B cell (primary cell): ENCODE data around the gene TDRKH. TPM values are rescaled to one million over a fixed set of nuclear protein-coding genes. Genes with fewer than 3 reads are reported as not detected.

Experiments
- ATAC-seq: fragments of 200-7000 bp; cut with Tn5 transposase; one replicate; pipeline ENCODE4 v1.10.0; 2021; ENCODE audit warnings: low read depth, mild to moderate bottlenecking, moderate number of reproducible peaks, moderate library complexity
- CTCF ChIA-PET: fragments of 350-600 bp; sonication (Branson Sonifier 250); formaldehyde crosslinking; loops from one replicate; lab custom pipeline; 2021; ENCODE audit warnings: antibody characterized with exemption, inconsistent platforms; lab: Charles Lee
- POLR2A ChIA-PET: fragments of 350-600 bp; sonication (Branson Sonifier 250); formaldehyde crosslinking; loops from one replicate; lab custom pipeline; 2021; ENCODE audit warnings: antibody characterized with exemption; lab: Charles Lee
- DNase-seq: peaks from one replicate; pipeline ENCODE4 v3.0.0; 2013
- H2AFZ ChIP-seq: 2 replicates; pipeline ENCODE4 v1.6.1; 2012; ENCODE audit warnings: mild to moderate bottlenecking, low read depth, low read length; ENCODE audit not compliant: insufficient read depth, poor library complexity, severe bottlenecking
- H3K27ac ChIP-seq, 2 donors: 1 replicate in 1 of 2; 2 replicates in 1 of 2; pipeline ENCODE4 v1.5.1; 2012 to 2013; ENCODE audit warnings: low read length in 2 of 2, mild to moderate bottlenecking in 2 of 2, moderate library complexity in 1 of 2
- H3K27me3 ChIP-seq, 4 experiments: fragments of 200-600 bp in 1 of 4; sonication (generic) in 1 of 4; replicated peaks in 1 of 4; 1 replicate in 2 of 4; 2 replicates in 2 of 4; pipeline versions ENCODE4 v1.6.1 to v1.7.0; 2013 to 2016; ENCODE audit warnings: low read length in 3 of 4, mild to moderate bottlenecking in 2 of 4, mixed read lengths in 1 of 4, moderate library complexity in 1 of 4; ENCODE audit not compliant: insufficient read depth in 4 of 4, control insufficient read depth in 3 of 4; ENCODE audit errors: control extremely low read depth in 1 of 4
- H3K36me3 ChIP-seq, 2 experiments: replicated peaks in 1 of 2; 1 replicate in 1 of 2; 2 replicates in 1 of 2; pipeline versions ENCODE4 v1.6.1 to v1.7.1; 2013; ENCODE audit warnings: low read length in 1 of 2; ENCODE audit not compliant: insufficient read depth in 2 of 2, control insufficient read depth in 1 of 2; ENCODE audit errors: control extremely low read depth in 1 of 2, extremely low read depth in 1 of 2
- H3K4me1 ChIP-seq, 2 donors: fragments of 200-600 bp in 1 of 2; sonication (generic) in 1 of 2; 1 replicate in 1 of 2; 2 replicates in 1 of 2; pipeline versions ENCODE4 v1.5.1 to v1.6.1; 2013 to 2017; ENCODE audit warnings: low read length in 2 of 2; ENCODE audit not compliant: control insufficient read depth in 2 of 2, insufficient read depth in 2 of 2
- H3K4me2 ChIP-seq: replicated peaks from 2 replicates; pipeline ENCODE3; 2012; ENCODE audit warnings: mild to moderate bottlenecking, low read depth, low read length; ENCODE audit not compliant: poor library complexity, severe bottlenecking
- H3K4me3 ChIP-seq, 5 experiments: fragments of 200-600 bp in 1 of 5; sonication (generic) in 1 of 5; 1 replicate in 3 of 5; 2 replicates in 2 of 5; pipeline versions ENCODE4 v1.5.1 to v1.7.0; 2011 to 2016; ENCODE audit warnings: low read length in 4 of 5, mild to moderate bottlenecking in 4 of 5, low read depth in 2 of 5, control low read depth in 1 of 5, moderate library complexity in 1 of 5; ENCODE audit not compliant: insufficient read depth in 1 of 5; ENCODE audit errors: control extremely low read depth in 1 of 5, extremely low read depth in 1 of 5
- H3K79me2 ChIP-seq: fragments of 200-600 bp; sonication (generic); one replicate; pipeline ENCODE4 v1.6.0; 2016; ENCODE audit warnings: low read length; ENCODE audit not compliant: control insufficient read depth, insufficient read depth
- H3K9ac ChIP-seq: fragments of 200-600 bp; sonication (generic); 2 replicates; pipeline ENCODE4 v1.6.1; 2017; ENCODE audit warnings: mild to moderate bottlenecking, low read length, moderate library complexity
- H3K9me3 ChIP-seq, 3 donors: one replicate each; pipeline versions ENCODE4 v1.6.1 to v1.7.1; 2013; ENCODE audit warnings: low read length in 2 of 3; ENCODE audit not compliant: control insufficient read depth in 2 of 3, insufficient read depth in 1 of 3; ENCODE audit errors: control extremely low read depth in 1 of 3
- H4K20me1 ChIP-seq: 2 replicates; pipeline ENCODE4 v1.6.0; 2012; ENCODE audit warnings: mild to moderate bottlenecking, low read length; ENCODE audit not compliant: insufficient read depth, control insufficient read depth, poor library complexity, severe bottlenecking
- H3K27ac Mint-ChIP-seq: one replicate; pipeline ENCODE4 v1.8.0; 2021; ENCODE audit warnings: mixed read lengths
- H3K27me3 Mint-ChIP-seq: one replicate; pipeline ENCODE4 v1.8.0; 2021; ENCODE audit warnings: mixed read lengths
- H3K4me1 Mint-ChIP-seq: one replicate; pipeline ENCODE4 v1.8.0; 2021; ENCODE audit warnings: mixed read lengths
- H3K4me3 Mint-ChIP-seq: one replicate; pipeline ENCODE4 v1.8.0; 2021; ENCODE audit warnings: mixed read lengths
- H3K9me3 Mint-ChIP-seq: one replicate; pipeline ENCODE4 v1.8.0; 2022; ENCODE audit warnings: mixed read lengths; ENCODE audit not compliant: insufficient read depth
- EZH2 ChIP-seq: IDR thresholded peaks from 2 replicates; pipeline ENCODE4 v1.6.1; 2012; ENCODE audit warnings: borderline replicate concordance, low read depth, mild to moderate bottlenecking, moderate library complexity, low read length; ENCODE audit not compliant: insufficient read depth, poor library complexity, severe bottlenecking
- WGBS: methylation state at CpG from one replicate; pipeline ENCODE4 v1.1.5; 2013; ENCODE audit warnings: missing lambda C conversion rate; ENCODE audit not compliant: insufficient coverage; 5-methylcytosine and 5-hydroxymethylcytosine counted together
- intact Hi-C: fragments of 100-400 bp; cut with micrococcal nuclease; formaldehyde crosslinking; loops from one replicate; pipeline ENCODE4 v1.10.0; 2022
- polyA plus RNA-seq: library from polyadenylated mRNA; depleted of rRNA; stranded (reverse); fragments of >200 nt; gene quantifications from 2 replicates; pipeline ENCODE4 v1.2.3, GENCODE V29; 2012
- total RNA-seq, 2 donors: library from RNA; stranded (reverse); fragments of 120-200 nt in 1 of 2; gene quantifications; 1 replicate in 1 of 2; 2 replicates in 1 of 2; pipeline versions ENCODE4 v1.2.3 to v1.2.4, GENCODE V29; 2013 to 2022
- TF ChIP-seq, protein P1 (sequence below): fragments of 200-600 bp; IDR thresholded peaks from one replicate; pipeline ENCODE4 v1.8.0; 2022; ENCODE audit warnings: antibody characterized with exemption, mild to moderate bottlenecking

TDRKH gene
- total and polyA plus RNA-seq, 2 donors (not counting 1 experiment from before 2014, with no cell fraction given), result 2.0 to 13.3 TPM

DNA sequence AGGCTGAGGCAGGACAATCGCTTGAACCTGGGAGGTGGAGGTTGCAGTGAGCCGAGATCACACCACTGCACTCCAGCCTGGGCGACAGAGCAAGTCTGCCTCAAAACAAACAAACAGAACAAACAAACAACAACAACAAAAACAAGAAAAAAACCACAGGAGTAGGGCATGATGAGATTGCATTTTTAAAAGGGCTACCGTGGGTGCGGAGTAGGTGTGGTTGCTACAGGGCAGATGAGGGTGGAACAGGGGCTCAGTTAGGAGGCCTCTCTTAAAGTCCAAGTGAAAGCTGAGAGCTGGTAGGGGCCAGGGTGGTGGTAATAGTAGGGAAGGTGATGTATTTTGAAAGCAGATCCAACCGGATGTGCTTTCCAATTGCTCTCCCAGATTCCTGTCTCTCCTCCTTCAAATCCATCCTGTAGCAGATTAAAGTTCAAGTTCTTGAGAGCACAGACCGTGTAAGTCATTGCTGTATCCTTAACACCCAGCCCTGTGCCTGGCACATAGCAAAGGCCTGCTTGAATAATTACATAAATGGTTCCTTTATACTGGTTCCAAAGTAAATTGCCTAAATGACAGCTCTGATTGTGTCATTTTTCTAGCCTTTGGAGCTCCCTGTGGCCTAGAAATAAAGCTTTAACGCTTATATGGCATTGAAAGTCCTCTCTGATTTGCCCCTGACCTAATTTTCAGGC lies 19.1 kb upstream of the TDRKH start:
- H3K4me3 ChIP-seq, result no peak overlapping the region
- H3K9me3 ChIP-seq, result no peaks in the 10 kb centered on the region
- H3K79me2 ChIP-seq, result no peaks in the 10 kb centered on the region
- H3K27ac ChIP-seq, result no peak overlapping the region
- no peak overlapping the region for H3K9ac ChIP-seq
- TF ChIP-seq, protein P1, sequence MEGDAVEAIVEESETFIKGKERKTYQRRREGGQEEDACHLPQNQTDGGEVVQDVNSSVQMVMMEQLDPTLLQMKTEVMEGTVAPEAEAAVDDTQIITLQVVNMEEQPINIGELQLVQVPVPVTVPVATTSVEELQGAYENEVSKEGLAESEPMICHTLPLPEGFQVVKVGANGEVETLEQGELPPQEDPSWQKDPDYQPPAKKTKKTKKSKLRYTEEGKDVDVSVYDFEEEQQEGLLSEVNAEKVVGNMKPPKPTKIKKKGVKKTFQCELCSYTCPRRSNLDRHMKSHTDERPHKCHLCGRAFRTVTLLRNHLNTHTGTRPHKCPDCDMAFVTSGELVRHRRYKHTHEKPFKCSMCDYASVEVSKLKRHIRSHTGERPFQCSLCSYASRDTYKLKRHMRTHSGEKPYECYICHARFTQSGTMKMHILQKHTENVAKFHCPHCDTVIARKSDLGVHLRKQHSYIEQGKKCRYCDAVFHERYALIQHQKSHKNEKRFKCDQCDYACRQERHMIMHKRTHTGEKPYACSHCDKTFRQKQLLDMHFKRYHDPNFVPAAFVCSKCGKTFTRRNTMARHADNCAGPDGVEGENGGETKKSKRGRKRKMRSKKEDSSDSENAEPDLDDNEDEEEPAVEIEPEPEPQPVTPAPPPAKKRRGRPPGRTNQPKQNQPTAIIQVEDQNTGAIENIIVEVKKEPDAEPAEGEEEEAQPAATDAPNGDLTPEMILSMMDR, result no peak
- no peak for TF ChIP-seq EZH2
- no peak overlapping the region for H2AFZ ChIP-seq
- H3K9me3 Mint-ChIP-seq, result no peaks in the 10 kb centered on the region
- H3K27me3 Mint-ChIP-seq, result peaks cover 15% of the 10 kb centered on the region
- ChIA-PET CTCF (no interaction called here), POLR2A (interaction anchor here (0.6 kb wide), 1 partner anchor 580 kb away, joined by 6 read pairs; no protein-coding TSS in a partner anchor)
- H3K4me3 Mint-ChIP-seq, result no peak overlapping the region
- no peak overlapping the region for H3K27ac Mint-ChIP-seq
- DNase-seq, result no peak
- no peaks in the 10 kb centered on the region for H3K27me3 ChIP-seq
- peaks cover 4% of the 10 kb centered on the region for H3K4me1 Mint-ChIP-seq
- intact Hi-C loops, result no loop called here
- peaks cover 2 to 3% of the 10 kb centered on the region in 2 donors for H3K4me1 ChIP-seq
- no peaks in the 10 kb centered on the region for H4K20me1 ChIP-seq
- 67% methylated on average over 2 of the region's 8 CpGs for WGBS
- ATAC-seq, result no peak
- no peak overlapping the region for H3K4me2 ChIP-seq
- no peaks in the 10 kb centered on the region for H3K36me3 ChIP-seq

DNA sequence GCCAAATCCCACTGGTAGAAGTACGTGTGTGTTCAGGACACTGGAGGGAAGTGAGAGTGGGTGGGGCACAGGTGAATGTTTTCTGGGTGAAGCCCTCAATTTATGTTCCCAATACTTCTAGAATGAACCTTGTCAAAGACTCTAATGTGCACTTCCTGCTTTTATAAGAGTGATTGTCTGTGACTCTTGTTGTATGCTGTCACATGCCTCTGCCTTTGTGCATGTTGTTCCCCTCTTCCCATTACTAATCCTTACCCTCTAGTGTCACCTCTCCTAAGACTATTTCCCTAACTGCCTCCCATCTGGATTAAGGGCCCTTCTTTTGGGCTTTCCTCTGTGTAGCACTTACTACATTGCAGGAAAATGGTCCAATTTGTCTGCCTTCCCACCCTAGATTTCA lies 17.5 kb upstream of the TDRKH start:
- H3K4me3 ChIP-seq, result no peak overlapping the region
- H3K9me3 Mint-ChIP-seq, result no peaks in the 10 kb centered on the region
- no peak overlapping the region for H3K27ac Mint-ChIP-seq
- TF ChIP-seq EZH2, result no peak
- TF ChIP-seq, protein P1, result no peak
- H3K79me2 ChIP-seq, result no peaks in the 10 kb centered on the region
- no peak overlapping the region for H2AFZ ChIP-seq
- no peak for DNase-seq
- no peak overlapping the region for H3K4me3 Mint-ChIP-seq
- H3K27me3 Mint-ChIP-seq, result peaks cover 13% of the 10 kb centered on the region
- H3K27ac ChIP-seq, result no peak overlapping the region
- H4K20me1 ChIP-seq, result no peaks in the 10 kb centered on the region
- H3K9me3 ChIP-seq, result no peaks in the 10 kb centered on the region
- no peak for ATAC-seq
- intact Hi-C loops, result no loop called here
- H3K4me1 ChIP-seq, result peaks cover 6 to 9% of the 10 kb centered on the region in 2 donors
- H3K27me3 ChIP-seq, result no peaks in the 10 kb centered on the region
- H3K9ac ChIP-seq, result no peak overlapping the region
- H3K36me3 ChIP-seq, result no peaks in the 10 kb centered on the region
- H3K4me1 Mint-ChIP-seq, result peaks cover 9% of the 10 kb centered on the region
- POLR2A ChIA-PET, result no interaction called here
- CTCF ChIA-PET, result interaction anchor here (1.4 kb wide), 1 partner anchor 29 kb away, joined by 4 read pairs; no protein-coding TSS in a partner anchor
- no peak overlapping the region for H3K4me2 ChIP-seq
- no CpG with 5 or more reads among the region's 1 CpG for WGBS
